HG02885 (cell line): ENCODE measurements around the gene PNKD.

Experiments
- ATAC-seq: cut with Tn5 transposase; IDR thresholded peaks from one replicate; pipeline ENCODE4 v1.9.1; 2021; ENCODE audit warnings: mild to moderate bottlenecking; ENCODE audit not compliant: unreplicated experiment, poor library complexity

The PNKD gene

DNA sequence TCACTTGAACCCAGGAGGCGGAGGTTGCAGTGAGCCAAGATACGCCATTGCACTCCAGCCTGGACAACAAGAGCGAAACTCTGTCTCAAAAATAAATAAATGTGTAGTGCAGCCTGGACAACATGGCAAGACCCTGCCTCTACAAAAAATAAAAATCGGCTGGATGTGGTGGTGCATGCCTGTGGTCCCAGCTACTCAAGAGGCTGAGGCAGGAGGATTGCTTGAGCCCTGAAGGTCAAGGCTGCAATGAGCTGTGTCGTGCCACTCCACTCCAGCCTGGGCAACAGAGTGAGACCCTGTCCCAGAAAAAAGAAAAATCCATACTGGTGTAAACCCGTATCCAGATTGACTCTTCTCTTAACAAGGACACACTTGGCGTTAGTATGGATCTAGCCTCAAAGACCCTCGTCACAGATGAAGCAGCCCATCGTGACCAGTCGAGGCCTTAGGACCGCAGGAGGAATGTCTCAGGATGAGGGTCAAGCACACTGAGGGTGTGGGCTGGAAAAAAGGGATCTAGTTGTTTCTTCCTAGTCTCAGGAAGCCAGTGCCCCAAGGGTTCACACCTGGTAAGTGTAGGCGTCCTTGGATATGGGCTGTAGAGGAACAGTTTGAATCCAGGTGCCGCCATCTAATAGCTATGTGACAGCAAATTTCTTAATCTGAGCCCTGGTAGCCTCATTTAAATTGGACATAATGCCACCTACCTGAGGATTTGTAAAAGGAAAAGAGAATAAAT is 13.5 kb upstream of the PNKD start:
- no peak for ATAC-seq

- ATAC-seq: peak; percentile 83
These were observed 12.8 kb upstream of the PNKD start for GRCh38 chr2:218257390-218257981.

GRCh38 chr2:218259099-218259961 is 11.0 kb upstream of the PNKD start:
- no peak for ATAC-seq

- no peak for ATAC-seq
These were observed 10.2 kb upstream of the PNKD start for GRCh38 chr2:218260166-218260565.

DNA sequence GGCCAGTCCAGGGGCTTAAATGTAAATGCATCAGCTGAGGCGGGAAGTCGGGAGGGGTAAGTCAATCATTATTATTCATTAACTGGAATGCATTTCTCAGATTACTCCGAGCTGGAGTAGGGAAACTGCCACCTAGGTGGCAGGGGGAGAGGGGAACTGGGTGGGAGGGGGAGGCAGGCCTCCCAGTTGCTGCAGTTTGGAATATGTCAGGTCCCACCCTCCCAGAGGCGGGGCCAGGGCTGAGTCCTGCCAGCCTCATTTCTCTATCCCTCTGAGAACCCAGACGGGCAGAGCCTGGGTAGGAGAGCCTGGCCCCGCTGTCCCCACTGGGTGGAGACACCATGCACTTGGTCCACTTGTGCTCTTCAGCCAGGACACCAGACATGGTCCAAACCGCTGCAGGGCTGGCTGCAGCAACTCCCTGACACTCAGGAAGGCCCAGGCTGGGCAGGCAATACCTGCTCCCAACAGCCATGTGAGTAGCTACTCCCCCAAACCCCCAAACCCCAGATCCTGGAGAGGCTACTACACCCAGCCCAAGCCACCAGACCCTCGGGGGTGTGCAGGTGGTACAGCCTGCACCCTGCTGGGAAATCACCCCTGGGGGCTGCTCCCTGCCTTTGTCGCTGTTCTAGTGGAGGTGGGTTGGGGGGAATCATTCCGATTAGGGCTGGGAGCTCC is 9.4 kb upstream of the PNKD start, which contains the start of gene GPBAR1:
Gene GPBAR1 (plus strand): TSS at position 274 of the 681 bp plus-strand sequence. CDS start 1,710 bp downstream, outside the sequence.
- ATAC-seq: no peak

GRCh38 chr2:218261423-218262236 is 8.7 kb upstream of the PNKD start:
- no peak for ATAC-seq

- ATAC-seq: no peak
These were observed 8.1 kb upstream of the PNKD start for GRCh38 chr2:218262237-218262600.

DNA sequence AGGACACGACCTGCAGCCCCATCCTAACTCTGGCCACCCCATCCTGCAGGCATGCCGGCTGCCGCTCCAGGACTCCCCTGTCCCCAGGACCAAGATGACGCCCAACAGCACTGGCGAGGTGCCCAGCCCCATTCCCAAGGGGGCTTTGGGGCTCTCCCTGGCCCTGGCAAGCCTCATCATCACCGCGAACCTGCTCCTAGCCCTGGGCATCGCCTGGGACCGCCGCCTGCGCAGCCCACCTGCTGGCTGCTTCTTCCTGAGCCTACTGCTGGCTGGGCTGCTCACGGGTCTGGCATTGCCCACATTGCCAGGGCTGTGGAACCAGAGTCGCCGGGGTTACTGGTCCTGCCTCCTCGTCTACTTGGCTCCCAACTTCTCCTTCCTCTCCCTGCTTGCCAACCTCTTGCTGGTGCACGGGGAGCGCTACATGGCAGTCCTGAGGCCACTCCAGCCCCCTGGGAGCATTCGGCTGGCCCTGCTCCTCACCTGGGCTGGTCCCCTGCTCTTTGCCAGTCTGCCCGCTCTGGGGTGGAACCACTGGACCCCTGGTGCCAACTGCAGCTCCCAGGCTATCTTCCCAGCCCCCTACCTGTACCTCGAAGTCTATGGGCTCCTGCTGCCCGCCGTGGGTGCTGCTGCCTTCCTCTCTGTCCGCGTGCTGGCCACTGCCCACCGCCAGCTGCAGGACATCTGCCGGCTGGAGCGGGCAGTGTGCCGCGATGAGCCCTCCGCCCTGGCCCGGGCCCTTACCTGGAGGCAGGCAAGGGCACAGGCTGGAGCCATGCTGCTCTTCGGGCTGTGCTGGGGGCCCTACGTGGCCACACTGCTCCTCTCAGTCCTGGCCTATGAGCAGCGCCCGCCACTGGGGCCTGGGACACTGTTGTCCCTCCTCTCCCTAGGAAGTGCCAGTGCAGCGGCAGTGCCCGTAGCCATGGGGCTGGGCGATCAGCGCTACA is 7.4 kb upstream of the PNKD start:
- no peak for ATAC-seq

DNA sequence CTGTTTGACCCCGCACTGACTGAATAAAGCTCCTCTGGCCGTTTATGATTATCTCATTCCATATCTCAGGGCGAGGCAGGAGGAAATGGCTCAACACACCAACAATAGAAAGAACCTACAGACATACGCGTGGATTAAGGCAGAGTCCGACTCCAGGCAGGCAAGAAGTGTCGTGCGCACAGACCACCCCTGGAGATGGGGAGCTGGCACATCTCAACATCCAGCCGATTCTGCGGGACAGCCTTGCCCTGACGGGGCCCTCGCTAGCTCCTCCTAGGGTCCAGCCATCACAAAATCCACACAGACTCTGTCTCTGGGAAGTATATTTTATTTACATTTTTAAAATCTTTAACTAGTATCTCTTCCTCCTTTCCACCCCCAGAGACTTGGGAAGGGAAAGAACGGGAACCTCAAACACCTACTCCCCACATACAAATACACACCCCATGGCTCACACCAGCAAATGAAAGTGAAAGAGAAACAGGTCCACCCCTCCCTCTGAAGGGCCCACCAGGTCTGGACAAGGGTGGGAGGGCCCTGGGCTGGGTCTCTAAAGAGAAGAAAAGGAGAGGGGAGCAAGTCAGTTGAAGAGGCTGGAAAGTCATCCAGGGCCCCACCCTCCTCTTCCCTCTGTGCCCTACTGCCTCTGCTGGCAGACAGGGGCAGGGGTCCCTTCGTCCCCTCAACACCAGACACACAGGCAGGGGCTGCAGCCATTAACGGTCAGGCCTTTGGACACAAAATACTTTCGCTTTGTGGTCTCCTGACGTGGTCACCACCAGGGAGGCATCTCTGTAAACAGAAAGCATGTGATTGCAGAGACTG is 6.3 kb upstream of the PNKD start:
- ATAC-seq: no peak

GRCh38 chr2:218264773-218265561 is 5.4 kb upstream of the PNKD start:
- no peak for ATAC-seq

GRCh38 chr2:218265626-218266025 is 4.7 kb upstream of the PNKD start:
- ATAC-seq: no peak

GRCh38 chr2:218266316-218266979 is 3.9 kb upstream of the PNKD start:
- ATAC-seq: no peak

GRCh38 chr2:218267259-218267658 is 3.1 kb upstream of the PNKD start:
- ATAC-seq: no peak

DNA sequence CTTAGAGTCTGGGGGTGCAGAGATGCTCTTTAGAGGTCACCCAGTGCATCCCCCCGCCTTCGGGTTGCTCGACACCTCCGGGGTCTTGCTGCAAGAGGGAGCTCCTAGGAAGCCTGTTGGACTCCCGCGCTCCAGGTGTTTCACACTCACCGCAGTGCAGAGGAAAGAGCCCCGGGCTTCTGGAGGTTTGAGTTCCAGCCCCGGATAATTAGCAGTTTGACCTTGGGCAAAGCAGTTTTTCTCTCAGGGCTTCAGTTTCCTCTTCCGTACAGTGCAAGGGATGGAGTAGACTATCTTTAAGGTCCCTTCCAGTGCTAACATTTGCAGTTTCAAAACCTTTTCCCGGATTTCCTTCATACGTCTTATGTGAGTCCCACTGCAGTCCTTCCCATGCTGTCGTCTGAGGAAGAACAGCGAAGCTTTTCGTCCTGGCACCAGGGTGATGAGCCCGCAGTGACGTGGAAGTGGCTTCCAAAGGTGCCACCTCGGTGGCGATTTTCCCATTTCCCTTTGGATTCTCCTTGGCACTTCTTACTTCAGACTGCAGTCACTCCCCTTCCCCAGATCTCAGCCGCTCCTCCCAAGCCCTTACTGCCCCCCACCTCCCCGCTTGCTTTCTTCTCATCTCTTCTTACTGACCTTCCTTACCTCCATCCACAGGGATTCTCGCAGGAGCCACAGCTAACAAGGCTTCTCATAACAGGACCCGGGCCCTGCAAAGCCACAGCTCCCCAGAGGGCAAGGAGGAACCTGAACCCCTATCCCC is 585 bp downstream of the PNKD start:
- ATAC-seq: no peak

DNA sequence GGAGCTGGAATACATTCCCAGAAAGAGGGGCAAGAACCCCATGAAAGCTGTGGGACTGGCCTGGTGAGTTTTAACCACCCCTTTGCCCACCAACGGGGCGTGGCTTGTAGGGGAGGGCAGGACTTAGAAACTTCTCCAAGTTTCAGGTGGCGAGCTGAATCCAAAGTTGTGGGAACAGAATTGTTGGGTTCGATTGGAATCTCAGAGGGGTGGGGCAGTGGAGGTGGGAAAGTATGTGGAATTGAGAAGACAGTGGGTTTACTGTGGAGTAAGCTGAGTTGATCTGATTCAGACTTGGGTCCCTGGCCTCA is 1.1 kb downstream of the PNKD start:
- no peak for ATAC-seq
